LNCAP (cell line): ENCODE measurements around the gene CHMP6.

ENCODE experiments used
- CTCF ChIP-seq: fragments of 450-650 bp; IDR thresholded peaks from 2 replicates; pipeline ENCODE4 v1.5.1; 2017; ENCODE audit warnings: mild to moderate bottlenecking

Gene CHMP6

GRCh38 chr17:81010935-81011334, 19.3 kb downstream of the CHMP6 start:
- no peak for TF ChIP-seq CTCF

DNA sequence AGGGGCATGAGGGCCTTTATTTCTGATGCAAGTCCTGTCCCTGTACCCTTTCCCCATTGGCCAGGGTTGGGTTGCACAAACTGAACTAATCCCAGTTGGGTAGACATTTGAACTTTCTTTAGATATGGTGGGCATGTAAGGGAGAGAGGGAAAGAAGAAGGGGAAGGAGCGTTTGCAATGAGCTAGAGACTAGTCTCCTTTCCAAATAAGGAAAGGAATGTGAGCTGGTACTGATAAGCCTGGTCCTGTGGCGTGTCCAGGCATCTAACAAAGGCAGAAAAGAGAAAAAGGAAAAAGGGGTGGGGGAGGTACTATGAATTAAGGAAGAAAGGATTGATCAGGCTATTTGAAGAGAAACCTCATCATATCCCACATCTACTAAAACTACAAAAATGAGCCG, 20.3 kb downstream of the CHMP6 start:
- no peak for TF ChIP-seq CTCF

DNA sequence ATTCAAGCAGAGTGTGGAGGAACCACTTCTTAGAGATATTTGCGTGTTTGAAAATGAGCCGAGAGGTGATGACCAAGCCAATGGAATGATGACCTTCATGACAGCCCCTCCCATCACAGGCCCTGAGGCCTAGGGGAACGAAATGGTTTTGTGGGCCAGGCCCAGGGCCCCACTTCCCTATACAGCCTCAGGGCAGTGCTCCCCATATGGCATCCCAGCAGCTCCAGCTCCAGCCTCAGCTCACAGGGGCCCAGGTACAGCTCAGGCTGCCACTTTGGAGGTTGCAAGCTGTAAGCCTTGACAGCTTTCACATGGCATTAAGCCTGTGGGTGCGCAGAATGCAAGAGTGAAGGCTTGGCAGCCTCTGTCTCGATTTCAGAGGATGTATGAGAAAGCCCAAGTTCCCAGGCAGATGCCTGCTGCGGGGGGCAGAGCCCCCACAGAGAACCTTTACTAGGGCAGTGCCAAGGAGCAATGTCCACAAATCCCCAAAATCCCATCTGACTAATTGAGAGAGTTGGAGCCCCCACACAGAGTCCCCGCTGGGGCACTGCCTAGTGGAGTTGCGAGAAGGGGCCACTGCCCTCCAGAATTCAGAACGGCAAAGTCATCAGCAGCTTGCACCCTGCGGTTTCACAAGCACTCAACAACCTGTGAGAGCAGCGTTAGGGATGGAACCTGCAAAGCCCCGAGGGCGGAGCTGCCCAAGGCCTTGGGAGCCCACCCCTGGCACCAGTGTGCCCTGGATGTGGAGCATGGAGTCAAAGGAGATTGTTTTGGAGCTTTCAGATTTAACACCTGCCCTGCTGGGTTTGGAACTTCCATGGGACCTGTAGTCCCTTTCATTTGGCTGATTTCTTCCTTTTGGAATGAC, 21.2 kb downstream of the CHMP6 start:
- no peak for TF ChIP-seq CTCF

GRCh38 chr17:81013642-81014041, 22.0 kb downstream of the CHMP6 start:
- TF ChIP-seq CTCF = no peak

- TF ChIP-seq CTCF = no peak
These were observed 23.5 kb downstream of the CHMP6 start for GRCh38 chr17:81015136-81015535.

DNA sequence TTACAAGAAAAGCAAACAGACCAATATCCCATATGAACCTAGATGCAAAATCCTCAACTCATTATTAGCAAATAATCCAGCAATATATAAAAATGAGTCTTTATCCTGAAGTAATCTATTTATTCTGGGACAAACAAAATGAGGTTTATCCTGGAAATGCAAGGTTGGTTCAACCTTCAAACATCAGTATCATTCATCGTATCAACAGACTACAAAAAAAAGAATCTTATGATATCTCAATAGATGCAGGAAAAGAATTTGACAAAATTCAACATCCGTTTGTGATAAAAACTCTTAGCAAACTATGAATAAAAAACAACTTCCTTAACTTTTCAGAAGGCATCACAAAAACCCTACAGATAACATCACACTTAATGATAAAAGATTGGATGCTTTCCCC, 24.9 kb downstream of the CHMP6 start:
- no peak for TF ChIP-seq CTCF

- TF ChIP-seq CTCF = no peak
These were observed 26.6 kb downstream of the CHMP6 start for GRCh38 chr17:81018044-81018802.
